Gastrocnemius medialis (tissue), 4 donors: ENCODE results near the gene FARP1.

Experiments
- POLR2A ChIP-seq, 2 donors: fragments of 450-650 bp; IDR thresholded peaks; one replicate each; pipeline ENCODE4 v1.6.1; 2017; ENCODE audit warnings: antibody characterized with exemption in 2 of 2, mild to moderate bottlenecking in 2 of 2, moderate library complexity in 2 of 2
- TF ChIP-seq, protein P1 (sequence below), 5 experiments: fragments of 450-650 bp in 3 of 5; fragments of 200-600 bp in 2 of 5; sonication (generic) in 2 of 5; IDR thresholded peaks in 4 of 5; conservative IDR thresholded peaks in 1 of 5; 1 replicate in 4 of 5; 2 replicates in 1 of 5; pipeline ENCODE4 v1.5.1; 2016 to 2019; ENCODE audit warnings: antibody characterized with exemption in 5 of 5, mild to moderate bottlenecking in 3 of 5, moderate library complexity in 3 of 5

- TF ChIP-seq POLR2A (IDR thresholded peaks at IDR 0.05), result no peak
- TF ChIP-seq, protein P1, sequence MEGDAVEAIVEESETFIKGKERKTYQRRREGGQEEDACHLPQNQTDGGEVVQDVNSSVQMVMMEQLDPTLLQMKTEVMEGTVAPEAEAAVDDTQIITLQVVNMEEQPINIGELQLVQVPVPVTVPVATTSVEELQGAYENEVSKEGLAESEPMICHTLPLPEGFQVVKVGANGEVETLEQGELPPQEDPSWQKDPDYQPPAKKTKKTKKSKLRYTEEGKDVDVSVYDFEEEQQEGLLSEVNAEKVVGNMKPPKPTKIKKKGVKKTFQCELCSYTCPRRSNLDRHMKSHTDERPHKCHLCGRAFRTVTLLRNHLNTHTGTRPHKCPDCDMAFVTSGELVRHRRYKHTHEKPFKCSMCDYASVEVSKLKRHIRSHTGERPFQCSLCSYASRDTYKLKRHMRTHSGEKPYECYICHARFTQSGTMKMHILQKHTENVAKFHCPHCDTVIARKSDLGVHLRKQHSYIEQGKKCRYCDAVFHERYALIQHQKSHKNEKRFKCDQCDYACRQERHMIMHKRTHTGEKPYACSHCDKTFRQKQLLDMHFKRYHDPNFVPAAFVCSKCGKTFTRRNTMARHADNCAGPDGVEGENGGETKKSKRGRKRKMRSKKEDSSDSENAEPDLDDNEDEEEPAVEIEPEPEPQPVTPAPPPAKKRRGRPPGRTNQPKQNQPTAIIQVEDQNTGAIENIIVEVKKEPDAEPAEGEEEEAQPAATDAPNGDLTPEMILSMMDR (IDR thresholded peaks at IDR 0.05 in 4 of 5, conservative IDR thresholded peaks at IDR 0.05 in 1 of 5), result no peak
Measured at GRCh38 chr13:98494769-98495168, 351.9 kb downstream of the FARP1 start.
